Smooth muscle cell (in vitro differentiated cells): ENCODE measurements around the gene VMO1. TPM values are rescaled to one million over a fixed set of nuclear protein-coding genes. Genes with fewer than 3 reads are reported as not detected.

Source experiments
- DNase-seq: peaks from one replicate; lab custom pipeline; 2025; ENCODE audit not compliant: unreplicated experiment; lab: John Stamatoyannopoulos, UW
- H2AFZ ChIP-seq: fragments of 200-600 bp; sonication (generic); 2 replicates; pipeline ENCODE4 v1.6.0; 2016; ENCODE audit warnings: antibody characterized with exemption, low read depth, mild to moderate bottlenecking
- H3F3A ChIP-seq: fragments of 200-600 bp; sonication (generic); 2 replicates; pipeline ENCODE4 v1.6.0; 2017; ENCODE audit warnings: antibody characterized with exemption, low read depth
- H3K27ac ChIP-seq: fragments of 200-600 bp; sonication (generic); 2 replicates; pipeline ENCODE4 v1.5.1; 2016; ENCODE audit warnings: low read depth, mild to moderate bottlenecking
- H3K27me3 ChIP-seq: fragments of 200-600 bp; sonication (generic); 2 replicates; pipeline ENCODE4 v1.6.1; 2016; ENCODE audit warnings: low read depth, mild to moderate bottlenecking
- H3K36me3 ChIP-seq: fragments of 200-600 bp; sonication (generic); 2 replicates; pipeline ENCODE4 v1.5.1; 2016; ENCODE audit warnings: low read depth
- H3K4me1 ChIP-seq: fragments of 200-600 bp; sonication (generic); 2 replicates; pipeline ENCODE4 v1.5.1; 2016; ENCODE audit warnings: low read depth
- H3K4me2 ChIP-seq: fragments of 200-600 bp; sonication (generic); 2 replicates; pipeline ENCODE4 v1.6.0; 2016; ENCODE audit warnings: mild to moderate bottlenecking
- H3K4me3 ChIP-seq: fragments of 200-600 bp; sonication (generic); 2 replicates; pipeline ENCODE4 v1.5.1; 2016; ENCODE audit warnings: mild to moderate bottlenecking
- H3K79me2 ChIP-seq: fragments of 200-600 bp; sonication (generic); 2 replicates; pipeline ENCODE4 v1.6.0; 2016; ENCODE audit warnings: low read depth, mild to moderate bottlenecking
- H3K9ac ChIP-seq: fragments of 200-600 bp; sonication (generic); 2 replicates; pipeline ENCODE4 v1.6.0; 2016; ENCODE audit warnings: low read depth
- H3K9me3 ChIP-seq: fragments of 200-600 bp; sonication (generic); replicated peaks from 2 replicates; pipeline ENCODE4 v1.5.1; 2016; ENCODE audit warnings: low read depth
- H4K20me1 ChIP-seq: fragments of 200-600 bp; sonication (generic); 2 replicates; pipeline ENCODE4 v1.6.0; 2016; ENCODE audit warnings: low read depth
- whole genome bisulfite sequencing: methylation state at CpG from one replicate; pipeline ENCODE4 v1.1.7; 2016; ENCODE audit warnings: low lambda C conversion rate; 5-methylcytosine and 5-hydroxymethylcytosine counted together
- polyA plus RNA-seq: library from polyadenylated mRNA; unstranded; fragments of >200 nt; fragmentation: Nextera tagmentation; extraction: Ambion mirVana; gene quantifications from 2 replicates; pipeline ENCODE4 v1.2.1, GENCODE V29; 2016
- total RNA-seq: library from RNA; depleted of rRNA; stranded (reverse); fragments of >200 nt; gene quantifications from 2 replicates; pipeline ENCODE4 v1.2.3, GENCODE V29; 2014
- TF ChIP-seq, protein P1 (sequence below): fragments of 200-600 bp; sonication (generic); IDR thresholded peaks from 2 replicates; pipeline ENCODE4 v1.5.1; 2017; ENCODE audit warnings: borderline replicate concordance, mild to moderate bottlenecking, antibody characterized with exemption; ENCODE audit not compliant: insufficient read depth, poor library complexity, severe bottlenecking

VMO1 gene
- total and polyA plus RNA-seq, 2 experiments from 2014 or later, result 0.94 TPM; not detected in 1

DNA sequence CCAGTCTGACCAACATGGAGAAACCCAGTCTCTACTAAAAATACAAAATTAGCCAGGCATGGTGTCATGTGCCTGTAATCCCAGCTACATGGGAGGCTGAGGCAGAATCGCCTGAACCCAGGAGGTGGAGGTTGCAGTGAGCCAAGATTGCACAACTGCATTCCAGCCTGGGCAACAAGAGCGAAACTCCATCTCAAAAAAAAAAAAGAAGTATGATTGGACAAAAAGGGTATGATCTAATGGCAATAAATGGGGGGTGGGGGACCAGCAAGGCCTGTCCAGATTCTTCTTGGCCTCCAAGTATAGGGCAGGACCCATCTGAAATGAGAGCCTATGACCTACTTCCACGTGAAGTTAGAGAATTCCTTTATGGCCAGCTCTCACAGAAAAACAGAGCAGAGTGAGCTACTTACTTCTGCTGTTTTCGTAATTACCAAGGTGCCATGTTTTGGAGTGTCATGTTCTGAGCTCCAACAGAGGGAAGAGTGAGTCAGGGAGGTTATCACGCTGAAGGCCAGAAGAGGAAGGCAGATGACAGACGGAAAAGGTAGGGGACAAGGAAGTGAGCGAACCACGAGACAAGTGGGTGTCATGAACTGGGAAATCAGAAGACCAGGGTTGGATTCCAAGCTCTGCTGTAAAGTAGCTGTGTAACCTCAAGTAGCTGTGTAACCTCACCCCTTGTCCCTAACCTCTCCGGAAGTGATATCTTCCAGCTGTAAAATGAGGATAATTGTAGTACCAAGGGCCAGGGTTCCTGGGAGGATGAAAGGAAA is 50.1 kb downstream of the VMO1 start:
- Histone ChIP-seq H3K4me1 (peaks cover 11% of the 10 kb centered on the region), H3K4me3 (no peak overlapping the region), H3K27me3 (peaks cover 47% of the 10 kb centered on the region), H3K4me2 (no peak overlapping the region), H3K9me3 (no peaks in the 10 kb centered on the region), H2AFZ (no peak overlapping the region), H3F3A (no peaks in the 10 kb centered on the region), H3K27ac (no peak overlapping the region), H3K79me2 (no peaks in the 10 kb centered on the region), H4K20me1 (peaks cover 4% of the 10 kb centered on the region), H3K36me3 (no peaks in the 10 kb centered on the region), H3K9ac (no peak overlapping the region)
- DNase-seq, result no peak
- WGBS, result 74% methylated on average over 9 of the region's 9 CpGs
- TF ChIP-seq, protein P1, sequence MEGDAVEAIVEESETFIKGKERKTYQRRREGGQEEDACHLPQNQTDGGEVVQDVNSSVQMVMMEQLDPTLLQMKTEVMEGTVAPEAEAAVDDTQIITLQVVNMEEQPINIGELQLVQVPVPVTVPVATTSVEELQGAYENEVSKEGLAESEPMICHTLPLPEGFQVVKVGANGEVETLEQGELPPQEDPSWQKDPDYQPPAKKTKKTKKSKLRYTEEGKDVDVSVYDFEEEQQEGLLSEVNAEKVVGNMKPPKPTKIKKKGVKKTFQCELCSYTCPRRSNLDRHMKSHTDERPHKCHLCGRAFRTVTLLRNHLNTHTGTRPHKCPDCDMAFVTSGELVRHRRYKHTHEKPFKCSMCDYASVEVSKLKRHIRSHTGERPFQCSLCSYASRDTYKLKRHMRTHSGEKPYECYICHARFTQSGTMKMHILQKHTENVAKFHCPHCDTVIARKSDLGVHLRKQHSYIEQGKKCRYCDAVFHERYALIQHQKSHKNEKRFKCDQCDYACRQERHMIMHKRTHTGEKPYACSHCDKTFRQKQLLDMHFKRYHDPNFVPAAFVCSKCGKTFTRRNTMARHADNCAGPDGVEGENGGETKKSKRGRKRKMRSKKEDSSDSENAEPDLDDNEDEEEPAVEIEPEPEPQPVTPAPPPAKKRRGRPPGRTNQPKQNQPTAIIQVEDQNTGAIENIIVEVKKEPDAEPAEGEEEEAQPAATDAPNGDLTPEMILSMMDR, result no peak

Other genes with a start within 250 kb of the VMO1 start
- gene MYBBP1A, start 231.0 kb downstream of the VMO1 start, total RNA-seq, result 14.3 and 18.1 TPM in 2 replicates
- gene MYBBP1A, start 231.0 kb downstream of the VMO1 start, polyA plus RNA-seq, result 28.1 and 33.5 TPM in 2 replicates
- 0.27 and 0.76 TPM in 2 replicates for gene GGT6, start 225.8 kb downstream of the VMO1 start, total RNA-seq
- gene GGT6, start 225.8 kb downstream of the VMO1 start, polyA plus RNA-seq, result not detected in 2 replicates
- gene SMTNL2, start 201.8 kb downstream of the VMO1 start, total RNA-seq, result 5.0 and 5.1 TPM in 2 replicates
- 8.3 and 14.8 TPM in 2 replicates for gene SMTNL2, start 201.8 kb downstream of the VMO1 start, polyA plus RNA-seq
- not detected in 2 replicates for gene ALOX15, start 144.7 kb downstream of the VMO1 start, total RNA-seq
- gene ALOX15, start 144.7 kb downstream of the VMO1 start, polyA plus RNA-seq, result 0.32 TPM in 1 of 2 replicates, not detected in the other
- 11.6 and 32.0 TPM in 2 replicates for gene PELP1, start 82.2 kb downstream of the VMO1 start, total RNA-seq
- gene PELP1, start 82.2 kb downstream of the VMO1 start, polyA plus RNA-seq, result 31.1 and 33.6 TPM in 2 replicates
- 1.1 and 4.0 TPM in 2 replicates for gene ARRB2, start 75.7 kb downstream of the VMO1 start, total RNA-seq
- gene ARRB2, start 75.7 kb downstream of the VMO1 start, polyA plus RNA-seq, result 6.6 and 7.6 TPM in 2 replicates
- gene MED11, start 54.9 kb downstream of the VMO1 start, total RNA-seq, result 10.9 and 25.0 TPM in 2 replicates
- 20.4 and 34.1 TPM in 2 replicates for gene MED11, start 54.9 kb downstream of the VMO1 start, polyA plus RNA-seq
- not detected in 2 replicates for gene ZMYND15, start 46.5 kb downstream of the VMO1 start, total RNA-seq
- gene ZMYND15, start 46.5 kb downstream of the VMO1 start, polyA plus RNA-seq, result 0.54 TPM in 1 of 2 replicates, not detected in the other
- 2.4 and 3.2 TPM in 2 replicates for gene CXCL16, start 46.4 kb downstream of the VMO1 start, total RNA-seq
- 2.3 and 9.2 TPM in 2 replicates for gene CXCL16, start 46.4 kb downstream of the VMO1 start, polyA plus RNA-seq
- gene TM4SF5, start 14.5 kb downstream of the VMO1 start, total RNA-seq, result not detected in 2 replicates
- gene TM4SF5, start 14.5 kb downstream of the VMO1 start, polyA plus RNA-seq, result not detected in 2 replicates
- gene GLTPD2, start 2.6 kb upstream of the VMO1 start, total RNA-seq, result not detected in 2 replicates
- 0.82 and 0.89 TPM in 2 replicates for gene GLTPD2, start 2.6 kb upstream of the VMO1 start, polyA plus RNA-seq
- gene PSMB6, start 9.8 kb upstream of the VMO1 start, total RNA-seq, result 139 and 162 TPM in 2 replicates
- 434 and 438 TPM in 2 replicates for gene PSMB6, start 9.8 kb upstream of the VMO1 start, polyA plus RNA-seq
- 19.9 and 20.3 TPM in 2 replicates for gene PLD2, start 20.8 kb upstream of the VMO1 start, total RNA-seq
- gene PLD2, start 20.8 kb upstream of the VMO1 start, polyA plus RNA-seq, result 9.9 and 26.4 TPM in 2 replicates
- gene MINK1, start 47.0 kb upstream of the VMO1 start, total RNA-seq, result 25.3 and 26.6 TPM in 2 replicates
- 26.8 and 40.3 TPM in 2 replicates for gene MINK1, start 47.0 kb upstream of the VMO1 start, polyA plus RNA-seq
- 5.0 and 9.9 TPM in 2 replicates for gene C17orf107, start 113.2 kb upstream of the VMO1 start, total RNA-seq
- gene C17orf107, start 113.2 kb upstream of the VMO1 start, polyA plus RNA-seq, result 10.7 and 14.1 TPM in 2 replicates
- gene CHRNE, start 116.7 kb upstream of the VMO1 start, total RNA-seq, result 1.7 and 4.3 TPM in 2 replicates
- gene CHRNE, start 116.7 kb upstream of the VMO1 start, polyA plus RNA-seq, result 0.83 and 2.7 TPM in 2 replicates
- not detected in 2 replicates for gene GP1BA, start 145.9 kb upstream of the VMO1 start, total RNA-seq
- 0.07 and 0.41 TPM in 2 replicates for gene GP1BA, start 145.9 kb upstream of the VMO1 start, polyA plus RNA-seq
- 29.9 and 39.3 TPM in 2 replicates for gene SLC25A11, start 153.7 kb upstream of the VMO1 start, total RNA-seq
- gene SLC25A11, start 153.7 kb upstream of the VMO1 start, polyA plus RNA-seq, result 64.9 and 67.5 TPM in 2 replicates
- 23.7 and 39.6 TPM in 2 replicates for gene RNF167, start 153.9 kb upstream of the VMO1 start, total RNA-seq
- gene RNF167, start 153.9 kb upstream of the VMO1 start, polyA plus RNA-seq, result 59.4 and 61.6 TPM in 2 replicates
- gene PFN1, start 162.2 kb upstream of the VMO1 start, total RNA-seq, result 681 and 838 TPM in 2 replicates
- 1,482 and 1,485 TPM in 2 replicates for gene PFN1, start 162.2 kb upstream of the VMO1 start, polyA plus RNA-seq
- gene ENO3, start 164.8 kb upstream of the VMO1 start, total RNA-seq, result 2.4 and 5.9 TPM in 2 replicates
- gene ENO3, start 164.8 kb upstream of the VMO1 start, polyA plus RNA-seq, result 13.1 and 14.5 TPM in 2 replicates
- 59.8 and 70.7 TPM in 2 replicates for gene SPAG7, start 181.5 kb upstream of the VMO1 start, total RNA-seq
- gene SPAG7, start 181.5 kb upstream of the VMO1 start, polyA plus RNA-seq, result 187 and 192 TPM in 2 replicates
- 5.1 and 11.8 TPM in 2 replicates for gene CAMTA2, start 201.3 kb upstream of the VMO1 start, total RNA-seq
- 26.2 and 33.0 TPM in 2 replicates for gene CAMTA2, start 201.3 kb upstream of the VMO1 start, polyA plus RNA-seq
- gene INCA1, start 211.2 kb upstream of the VMO1 start, total RNA-seq, result 0.36 TPM in 1 of 2 replicates, not detected in the other
- gene INCA1, start 211.2 kb upstream of the VMO1 start, polyA plus RNA-seq, result 1.4 TPM in 2 replicates
- 20.9 and 22.3 TPM in 2 replicates for gene KIF1C, start 211.6 kb upstream of the VMO1 start, total RNA-seq
- gene KIF1C, start 211.6 kb upstream of the VMO1 start, polyA plus RNA-seq, result 36.2 and 52.3 TPM in 2 replicates
- gene SLC52A1, start 249.1 kb upstream of the VMO1 start, total RNA-seq, result 0.31 and 1.7 TPM in 2 replicates
- 0.21 and 0.31 TPM in 2 replicates for gene SLC52A1, start 249.1 kb upstream of the VMO1 start, polyA plus RNA-seq